ENCODE results near the gene LPP. TPM values are rescaled to one million over a fixed set of nuclear protein-coding genes. Genes with fewer than 3 reads are reported as not detected.
A peak's percentile ranks its signal among the peaks of the same experiment; 100 is the strongest.

The LPP gene
- total RNA-seq, 3 donors from 2014 or later (not counting 1 experiment from before 2014, with no cell fraction given) = 137 to 163 (median 149) TPM

DNA sequence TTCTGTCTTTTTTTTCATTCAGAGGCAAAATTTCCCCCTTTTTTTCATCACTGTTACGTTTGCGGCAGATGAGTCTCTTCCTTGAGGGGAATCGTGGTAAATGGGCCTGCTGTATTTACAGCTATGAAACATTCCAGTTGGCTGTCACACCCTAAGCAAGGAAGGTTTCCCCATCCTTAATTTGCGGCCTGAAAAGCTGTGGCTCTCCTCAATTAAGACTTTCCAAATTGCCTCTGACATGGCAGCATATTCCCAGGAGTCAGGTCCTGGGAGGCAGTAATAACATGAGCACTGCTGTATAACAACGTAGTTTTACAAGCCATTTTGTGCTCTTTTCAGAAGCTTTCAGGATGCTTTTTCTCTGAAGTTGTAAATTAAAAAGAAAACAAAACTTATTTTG is 420.9 kb downstream of the LPP start:
- peaks cover 31 to 33% of the 10 kb centered on the region in 2 donors for H3K4me1 Mint-ChIP-seq
- WGBS (ENCODE audit: insufficient coverage) = 97% methylated on average over 5 of the region's 5 CpGs
- H3K4me1 ChIP-seq (ENCODE audit: control insufficient read depth, insufficient read depth, low read length) = peaks cover 2% of the 10 kb centered on the region
- no peak overlapping the region for H3K4me3 Mint-ChIP-seq
- no peaks in the 10 kb centered on the region for H3K9me3 ChIP-seq (ENCODE audit: control insufficient read depth, insufficient read depth, low read length)
- no peaks in the 10 kb centered on the region for H3K27me3 Mint-ChIP-seq (ENCODE audit: low read depth in 2 of 2)
- H3K36me3 Mint-ChIP-seq = no peaks in the 10 kb centered on the region
- DNase-seq = no peak
- no peak overlapping the region for H3K27ac ChIP-seq (ENCODE audit: low read length)
- no peak overlapping the region for H3K4me3 ChIP-seq (ENCODE audit: low read length)
- peak overlapping the region in 1 of 2 donors; percentile 15 for H3K27ac Mint-ChIP-seq
- H3K36me3 ChIP-seq (ENCODE audit: control insufficient read depth, insufficient read depth, low read length) = no peaks in the 10 kb centered on the region
- no peaks in the 10 kb centered on the region for H3K9me3 Mint-ChIP-seq
- intact Hi-C loops (cut with micrococcal nuclease) = no loop called here
- no peaks in the 10 kb centered on the region for H3K27me3 ChIP-seq (ENCODE audit: control insufficient read depth, insufficient read depth, low read length)
- ATAC-seq = no peak
- TF ChIP-seq, protein P1, sequence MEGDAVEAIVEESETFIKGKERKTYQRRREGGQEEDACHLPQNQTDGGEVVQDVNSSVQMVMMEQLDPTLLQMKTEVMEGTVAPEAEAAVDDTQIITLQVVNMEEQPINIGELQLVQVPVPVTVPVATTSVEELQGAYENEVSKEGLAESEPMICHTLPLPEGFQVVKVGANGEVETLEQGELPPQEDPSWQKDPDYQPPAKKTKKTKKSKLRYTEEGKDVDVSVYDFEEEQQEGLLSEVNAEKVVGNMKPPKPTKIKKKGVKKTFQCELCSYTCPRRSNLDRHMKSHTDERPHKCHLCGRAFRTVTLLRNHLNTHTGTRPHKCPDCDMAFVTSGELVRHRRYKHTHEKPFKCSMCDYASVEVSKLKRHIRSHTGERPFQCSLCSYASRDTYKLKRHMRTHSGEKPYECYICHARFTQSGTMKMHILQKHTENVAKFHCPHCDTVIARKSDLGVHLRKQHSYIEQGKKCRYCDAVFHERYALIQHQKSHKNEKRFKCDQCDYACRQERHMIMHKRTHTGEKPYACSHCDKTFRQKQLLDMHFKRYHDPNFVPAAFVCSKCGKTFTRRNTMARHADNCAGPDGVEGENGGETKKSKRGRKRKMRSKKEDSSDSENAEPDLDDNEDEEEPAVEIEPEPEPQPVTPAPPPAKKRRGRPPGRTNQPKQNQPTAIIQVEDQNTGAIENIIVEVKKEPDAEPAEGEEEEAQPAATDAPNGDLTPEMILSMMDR (IDR thresholded peaks at IDR 0.05) = no peak

DNA sequence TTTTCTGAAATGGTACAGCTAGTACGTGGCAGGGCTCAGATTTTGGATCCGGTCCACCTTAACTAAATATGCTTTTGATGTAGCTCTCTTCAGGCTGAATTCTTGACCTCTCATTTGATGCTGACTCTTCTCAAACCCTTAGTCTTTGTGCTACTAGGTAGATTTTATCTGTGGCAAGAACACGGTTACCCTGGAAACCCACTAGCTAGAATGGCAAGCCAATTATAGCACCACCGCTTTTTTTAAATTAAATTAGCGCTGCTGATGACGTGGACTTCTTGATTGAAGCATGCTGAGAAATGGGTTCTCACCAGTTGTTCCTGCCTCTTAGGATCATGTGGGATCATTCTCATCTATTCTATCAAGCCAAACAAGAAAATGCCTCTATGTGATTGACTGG is 421.5 kb downstream of the LPP start:
- 82% methylated on average over 6 of the region's 6 CpGs for WGBS (ENCODE audit: insufficient coverage)
- H3K4me1 ChIP-seq (ENCODE audit: control insufficient read depth, insufficient read depth, low read length) = peaks cover 2% of the 10 kb centered on the region
- ATAC-seq (no peak), DNase-seq (no peak)
- Mint-ChIP-seq H3K27ac (peak overlapping the region in 1 of 2 donors; percentile 12), H3K27me3 (ENCODE audit: low read depth in 2 of 2) (no peaks in the 10 kb centered on the region), H3K4me1 (peaks cover 33 to 34% of the 10 kb centered on the region in 2 donors), H3K9me3 (no peaks in the 10 kb centered on the region), H3K4me3 (no peak overlapping the region), H3K36me3 (no peaks in the 10 kb centered on the region)
- TF ChIP-seq, protein P1 (IDR thresholded peaks at IDR 0.05) = no peak
- H3K9me3 ChIP-seq (ENCODE audit: control insufficient read depth, insufficient read depth, low read length) = no peaks in the 10 kb centered on the region
- no peak overlapping the region for H3K27ac ChIP-seq (ENCODE audit: low read length)
- intact Hi-C loops (cut with micrococcal nuclease) = no loop called here
- no peak overlapping the region for H3K4me3 ChIP-seq (ENCODE audit: low read length)
- H3K27me3 ChIP-seq (ENCODE audit: control insufficient read depth, insufficient read depth, low read length) = no peaks in the 10 kb centered on the region
- no peaks in the 10 kb centered on the region for H3K36me3 ChIP-seq (ENCODE audit: control insufficient read depth, insufficient read depth, low read length)

DNA sequence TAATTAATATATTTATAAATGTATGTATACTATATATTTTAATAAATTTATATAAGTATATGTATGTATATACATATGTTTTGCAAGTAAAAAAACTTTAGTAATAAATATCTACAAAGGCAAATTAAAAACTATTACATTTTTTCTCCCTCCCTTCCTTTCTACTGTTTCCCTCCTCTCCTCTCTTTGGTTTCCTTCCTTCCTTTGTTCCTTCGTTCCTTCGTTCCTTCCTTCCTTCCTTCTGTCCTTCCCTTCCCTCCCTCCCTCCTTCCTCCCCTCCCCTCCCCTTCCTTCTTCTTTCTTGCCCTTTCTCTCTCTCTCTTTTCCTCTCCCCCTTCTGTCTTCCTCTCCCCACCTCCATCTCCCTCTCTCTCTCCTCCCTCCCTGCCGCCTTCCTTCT is 423.6 kb downstream of the LPP start:
- H3K4me3 ChIP-seq (ENCODE audit: low read length) = no peak overlapping the region
- TF ChIP-seq, protein P1 (IDR thresholded peaks at IDR 0.05) = no peak
- H3K4me1 Mint-ChIP-seq = peaks cover 33 to 36% of the 10 kb centered on the region in 2 donors
- ATAC-seq (no peak), DNase-seq (no peak)
- peaks cover 6% of the 10 kb centered on the region for H3K4me1 ChIP-seq (ENCODE audit: control insufficient read depth, insufficient read depth, low read length)
- no peaks in the 10 kb centered on the region for H3K9me3 ChIP-seq (ENCODE audit: control insufficient read depth, insufficient read depth, low read length)
- H3K36me3 Mint-ChIP-seq = no peaks in the 10 kb centered on the region
- peak overlapping the region in 1 of 2 donors; percentile 73 for H3K27ac Mint-ChIP-seq
- no peak overlapping the region for H3K27ac ChIP-seq (ENCODE audit: low read length)
- intact Hi-C loops (cut with micrococcal nuclease) = no loop called here
- no peaks in the 10 kb centered on the region for H3K36me3 ChIP-seq (ENCODE audit: control insufficient read depth, insufficient read depth, low read length)
- no peak overlapping the region for H3K4me3 Mint-ChIP-seq
- H3K27me3 Mint-ChIP-seq (ENCODE audit: low read depth in 2 of 2) = no peaks in the 10 kb centered on the region
- no peaks in the 10 kb centered on the region for H3K27me3 ChIP-seq (ENCODE audit: control insufficient read depth, insufficient read depth, low read length)
- no CpG with 5 or more reads among the region's 3 CpGs for WGBS (ENCODE audit: insufficient coverage)
- no peaks in the 10 kb centered on the region for H3K9me3 Mint-ChIP-seq
